ENCODE measurements around the gene FASTKD2.

Gene FASTKD2

DNA sequence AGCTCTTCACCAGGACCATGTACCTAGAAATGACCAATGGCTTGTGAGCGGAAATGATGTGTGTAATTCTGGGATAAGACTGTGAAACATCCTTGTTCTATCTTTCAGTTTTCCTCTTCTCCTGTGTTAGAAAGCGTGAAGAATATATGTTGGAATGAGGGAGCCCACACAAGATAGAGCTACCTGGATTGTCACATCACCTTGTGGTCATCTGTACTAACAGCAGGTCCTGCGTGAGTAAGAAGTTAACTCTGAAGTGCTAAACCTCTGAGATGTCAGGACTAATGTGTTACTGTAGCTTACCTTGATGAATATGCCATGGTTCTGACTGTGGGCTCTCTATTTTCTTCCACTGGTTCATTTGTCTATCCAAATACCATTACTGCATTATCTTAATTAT lies 75.6 kb downstream of the FASTKD2 start:
- DNase-seq: no peak
